GM21360 (cell line): ENCODE measurements around the gene AMER3.

Experiments used
- ATAC-seq: cut with Tn5 transposase; IDR thresholded peaks from one replicate; pipeline ENCODE4 v1.9.1; 2021; ENCODE audit warnings: mild to moderate bottlenecking, moderate library complexity; ENCODE audit not compliant: unreplicated experiment

AMER3 gene

GRCh38 chr2:130769343-130769907 is 14.1 kb downstream of the AMER3 start:
- ATAC-seq = no peak

GRCh38 chr2:130776550-130776949 is 21.2 kb downstream of the AMER3 start:
- ATAC-seq = no peak

- ATAC-seq = no peak
Observed at GRCh38 chr2:130778781-130779180, 23.4 kb downstream of the AMER3 start.

GRCh38 chr2:130785466-130786055 is 30.2 kb downstream of the AMER3 start:
- no peak for ATAC-seq

- ATAC-seq = no peak
Observed at GRCh38 chr2:130786076-130786475, 30.7 kb downstream of the AMER3 start.

- no peak for ATAC-seq
Observed at GRCh38 chr2:130787841-130788240, 32.5 kb downstream of the AMER3 start.

GRCh38 chr2:130790312-130790711 is 35.0 kb downstream of the AMER3 start:
- no peak for ATAC-seq

- no peak for ATAC-seq
Observed at GRCh38 chr2:130790804-130791616, 35.7 kb downstream of the AMER3 start.

- ATAC-seq = no peak
Observed at GRCh38 chr2:130791617-130791939, 36.2 kb downstream of the AMER3 start.

GRCh38 chr2:130795431-130795830 is 40.1 kb downstream of the AMER3 start:
- no peak for ATAC-seq

GRCh38 chr2:130796290-130796689 is 41.0 kb downstream of the AMER3 start:
- no peak for ATAC-seq

GRCh38 chr2:130797493-130798435 is 42.4 kb downstream of the AMER3 start:
- peak; percentile 92 for ATAC-seq

GRCh38 chr2:130798472-130799218 is 43.3 kb downstream of the AMER3 start:
- ATAC-seq = no peak

- ATAC-seq = no peak
Observed at GRCh38 chr2:130799295-130799694, 44.0 kb downstream of the AMER3 start.

GRCh38 chr2:130805613-130806012 is 50.3 kb downstream of the AMER3 start:
- no peak for ATAC-seq

- no peak for ATAC-seq
Observed at GRCh38 chr2:130806370-130806769, 51.0 kb downstream of the AMER3 start.

- ATAC-seq = no peak
Observed at GRCh38 chr2:130807659-130808385, 52.5 kb downstream of the AMER3 start.

- no peak for ATAC-seq
Observed at GRCh38 chr2:130808482-130809268, 53.3 kb downstream of the AMER3 start.

- ATAC-seq = no peak
Observed at GRCh38 chr2:130810490-130810889, 55.1 kb downstream of the AMER3 start.
